NCI-H2081 (cell line): ENCODE results near the gene RBM12.
"Not testable (repeated sequence)": the region's sequence is repeated elsewhere in the genome, so short reads cannot be mapped to it uniquely, and the experiment has no call there.

Experiments used
- DNase-seq, 2 experiments: peaks; one replicate each; lab custom pipeline; 2025; lab: John Stamatoyannopoulos, UW

RBM12 gene, protein sequence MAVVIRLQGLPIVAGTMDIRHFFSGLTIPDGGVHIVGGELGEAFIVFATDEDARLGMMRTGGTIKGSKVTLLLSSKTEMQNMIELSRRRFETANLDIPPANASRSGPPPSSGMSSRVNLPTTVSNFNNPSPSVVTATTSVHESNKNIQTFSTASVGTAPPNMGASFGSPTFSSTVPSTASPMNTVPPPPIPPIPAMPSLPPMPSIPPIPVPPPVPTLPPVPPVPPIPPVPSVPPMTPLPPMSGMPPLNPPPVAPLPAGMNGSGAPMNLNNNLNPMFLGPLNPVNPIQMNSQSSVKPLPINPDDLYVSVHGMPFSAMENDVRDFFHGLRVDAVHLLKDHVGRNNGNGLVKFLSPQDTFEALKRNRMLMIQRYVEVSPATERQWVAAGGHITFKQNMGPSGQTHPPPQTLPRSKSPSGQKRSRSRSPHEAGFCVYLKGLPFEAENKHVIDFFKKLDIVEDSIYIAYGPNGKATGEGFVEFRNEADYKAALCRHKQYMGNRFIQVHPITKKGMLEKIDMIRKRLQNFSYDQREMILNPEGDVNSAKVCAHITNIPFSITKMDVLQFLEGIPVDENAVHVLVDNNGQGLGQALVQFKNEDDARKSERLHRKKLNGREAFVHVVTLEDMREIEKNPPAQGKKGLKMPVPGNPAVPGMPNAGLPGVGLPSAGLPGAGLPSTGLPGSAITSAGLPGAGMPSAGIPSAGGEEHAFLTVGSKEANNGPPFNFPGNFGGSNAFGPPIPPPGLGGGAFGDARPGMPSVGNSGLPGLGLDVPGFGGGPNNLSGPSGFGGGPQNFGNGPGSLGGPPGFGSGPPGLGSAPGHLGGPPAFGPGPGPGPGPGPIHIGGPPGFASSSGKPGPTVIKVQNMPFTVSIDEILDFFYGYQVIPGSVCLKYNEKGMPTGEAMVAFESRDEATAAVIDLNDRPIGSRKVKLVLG

DNA sequence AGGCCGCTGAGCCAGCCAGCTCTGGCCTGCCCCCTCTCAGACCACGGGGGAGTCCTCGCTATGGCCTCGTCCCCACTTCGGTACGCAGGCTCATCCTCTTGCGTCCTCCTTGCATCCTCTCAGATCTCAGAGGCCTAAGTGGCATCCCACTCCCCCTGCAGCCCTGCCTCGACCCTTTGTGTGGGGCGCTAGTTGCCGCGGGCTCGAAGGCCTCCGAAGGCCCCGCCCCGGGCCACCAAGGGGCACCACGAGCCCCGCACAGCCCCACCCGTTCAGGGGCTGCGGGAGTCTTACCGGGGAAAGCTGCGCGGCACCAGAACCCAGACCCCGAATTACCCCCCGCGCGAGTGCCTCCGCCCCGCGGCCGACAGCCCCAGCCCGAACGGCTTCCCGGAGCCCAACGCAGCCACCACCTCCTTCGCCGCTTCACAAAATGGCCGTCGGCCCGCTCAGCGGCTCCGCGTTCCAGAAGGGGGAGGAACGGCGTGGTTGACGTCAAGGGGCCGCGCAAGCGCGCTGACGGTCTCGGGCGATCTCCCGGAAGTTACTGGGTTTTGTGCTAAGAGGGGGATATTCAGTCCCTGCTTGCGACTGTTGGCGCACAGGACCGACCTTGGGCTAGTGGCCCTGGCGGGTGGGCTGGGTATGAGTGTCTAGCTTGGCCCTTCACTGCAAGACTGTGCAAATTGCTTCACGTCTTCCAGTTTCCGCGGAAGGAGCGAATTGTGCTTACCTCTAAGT, at the start of gene RBM12, which contains the start of gene CPNE1:
Gene RBM12 (minus strand): TSS at position 435 of the 741 bp plus-strand sequence. CDS start 9,578 bp downstream, outside the sequence.
Gene CPNE1 (minus strand): TSS at position 435 of the 741 bp plus-strand sequence. CDS start 31,977 bp downstream, outside the sequence.
- DNase-seq = peak; percentile 91 to 94

DNA sequence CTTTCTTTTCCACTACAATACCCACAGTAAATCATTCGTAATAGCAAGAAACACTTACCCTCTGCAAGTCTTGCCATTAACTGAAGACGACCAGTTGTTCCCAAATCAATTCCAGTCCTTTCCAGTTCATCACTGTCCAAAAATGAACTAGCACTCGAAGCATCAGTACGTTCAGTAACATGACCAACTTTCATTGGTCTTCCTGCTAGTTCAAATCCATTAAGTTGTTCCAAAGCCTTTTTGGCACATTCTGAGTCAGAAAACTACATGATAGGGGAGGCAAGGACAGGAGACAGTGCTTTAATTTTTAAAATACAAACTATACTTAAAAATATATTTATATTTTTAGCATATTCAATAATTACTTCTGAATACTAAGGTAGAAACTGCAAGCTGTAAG, 49.4 kb upstream of the RBM12 start:
- DNase-seq = no peak

DNA sequence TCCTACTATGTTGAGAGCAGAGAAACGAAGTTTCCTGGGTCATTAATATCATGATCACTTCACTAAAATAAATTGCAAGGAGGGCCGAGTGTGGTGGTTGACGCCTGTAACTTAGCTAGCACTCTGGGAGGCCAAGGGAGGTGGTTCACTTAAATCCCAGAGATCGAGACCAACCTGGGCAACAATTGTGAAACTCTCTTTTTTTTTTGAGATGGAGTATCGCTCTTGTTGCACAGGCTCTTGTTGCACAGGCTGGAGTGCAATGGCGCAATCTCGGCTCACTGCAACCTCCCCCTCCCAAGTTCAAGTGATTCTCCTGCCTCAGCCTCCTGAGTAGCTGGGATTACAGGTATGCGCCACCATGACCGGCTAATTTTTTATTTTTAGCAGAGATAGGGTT, 48.4 kb upstream of the RBM12 start:
- DNase-seq = not testable (repeated sequence)

DNA sequence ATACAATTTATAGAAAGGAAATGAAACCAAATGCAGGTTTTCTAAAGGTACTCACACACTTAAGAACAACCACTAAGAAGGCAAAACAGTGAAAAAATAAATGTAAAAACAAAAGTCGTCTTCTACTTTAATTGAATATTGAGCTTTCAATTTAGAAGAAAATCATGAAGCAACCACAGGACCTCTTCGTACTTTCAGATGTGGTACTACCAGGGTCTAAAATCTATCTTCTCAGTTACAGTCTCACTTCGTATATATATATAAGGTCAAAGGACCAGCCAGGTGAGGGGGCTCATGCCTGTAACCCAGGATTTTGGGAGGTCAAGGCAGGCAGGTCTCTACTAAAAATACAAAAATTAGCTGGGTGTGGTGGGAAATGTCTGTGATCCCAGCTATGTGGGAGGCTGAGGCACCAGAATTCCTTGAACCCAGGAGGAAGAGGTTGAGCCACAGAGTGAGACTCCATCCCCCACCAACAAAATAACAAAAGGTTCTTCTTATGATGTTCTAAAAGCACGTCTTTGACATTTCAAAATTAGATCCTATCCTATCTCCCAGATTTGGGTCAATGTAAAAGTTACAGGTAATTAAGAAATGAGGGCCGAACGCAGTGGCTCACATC, 47.0 kb upstream of the RBM12 start:
- no peak for DNase-seq

DNA sequence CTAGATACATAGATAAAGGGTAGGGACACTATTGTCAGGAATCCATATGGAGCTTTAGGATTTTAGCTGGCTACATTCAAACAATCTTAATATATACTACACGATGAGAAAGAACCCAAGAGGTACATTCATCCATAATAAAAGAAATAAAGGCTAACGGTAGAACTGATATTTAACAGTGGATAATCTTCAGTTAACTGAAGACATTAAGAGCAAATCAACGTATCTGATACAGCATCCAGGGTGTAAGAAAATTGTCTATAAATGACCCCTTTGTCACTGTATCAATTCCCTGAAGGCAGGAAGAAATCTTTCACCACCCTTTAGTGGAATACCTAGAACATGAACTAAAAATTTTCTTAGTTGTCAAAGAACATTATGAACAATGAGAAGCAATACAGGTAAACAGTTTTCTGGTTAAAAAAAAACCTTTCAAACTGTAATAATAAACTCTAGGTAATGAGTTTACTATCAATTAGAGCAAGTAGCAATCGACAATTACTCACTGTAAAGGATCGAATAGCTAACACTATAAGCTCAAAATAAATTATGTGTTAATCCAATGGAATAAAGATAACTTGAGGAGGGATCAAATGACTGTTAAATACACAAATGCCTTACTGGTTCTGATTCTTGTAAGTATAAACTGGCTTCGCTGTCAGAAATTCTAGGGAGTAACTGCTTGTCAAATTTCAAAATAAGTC, 46.3 kb upstream of the RBM12 start:
- DNase-seq = no peak

DNA sequence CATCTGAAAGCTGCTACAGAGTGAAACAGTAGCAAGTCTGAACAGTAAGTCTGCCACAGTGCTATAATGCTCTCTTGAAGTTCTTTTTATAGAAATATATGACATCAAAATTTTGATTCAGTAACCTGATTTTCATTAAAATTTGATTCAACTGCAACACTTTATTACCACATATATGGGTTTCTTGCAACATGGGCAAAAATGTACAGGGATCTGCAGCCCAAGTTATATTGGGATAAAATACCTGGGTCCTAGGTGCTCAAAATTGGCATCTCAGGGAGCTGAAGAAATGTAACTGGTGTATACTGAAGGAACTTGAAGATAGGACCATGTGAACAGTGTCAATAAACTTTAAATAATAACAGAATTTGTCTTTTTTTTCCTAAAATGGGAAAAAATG, 45.3 kb upstream of the RBM12 start:
- no peak for DNase-seq

DNA sequence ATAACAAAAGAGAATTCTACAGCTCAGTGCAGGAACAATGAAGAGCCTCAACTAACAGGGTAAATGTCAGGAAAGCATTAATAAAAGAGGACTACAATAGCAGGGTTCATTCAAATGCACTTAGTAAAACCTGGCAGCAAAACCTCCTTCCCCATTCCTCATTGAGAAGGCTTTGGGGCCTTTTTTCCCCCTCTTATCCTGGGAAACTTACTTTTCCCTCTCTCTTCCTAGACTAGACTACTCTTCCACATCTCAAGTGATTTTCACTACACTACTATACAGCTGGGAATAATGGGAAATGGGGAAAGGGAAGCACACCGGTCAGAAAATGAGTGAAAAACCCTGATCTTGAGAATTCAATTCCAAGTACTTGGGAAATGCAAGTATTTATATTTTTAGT, 44.6 kb upstream of the RBM12 start:
- DNase-seq = no peak

DNA sequence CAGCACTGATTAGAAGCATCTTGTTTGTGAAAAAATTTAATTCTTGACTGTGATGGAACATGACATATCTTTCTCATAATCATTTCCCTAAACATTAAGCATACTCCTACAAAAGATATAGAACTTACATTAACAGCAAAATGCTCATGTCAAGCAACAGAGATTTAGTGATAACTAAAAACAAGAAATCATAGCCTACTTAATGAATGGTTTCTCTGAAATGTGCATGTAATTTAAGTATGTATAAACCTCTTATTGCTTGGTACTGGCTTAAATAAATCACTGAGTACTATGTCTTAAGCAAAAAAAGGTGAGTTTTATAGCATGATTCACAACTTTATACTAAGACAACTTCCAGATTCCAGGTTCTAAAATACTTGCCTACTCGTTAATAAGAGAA, 43.8 kb upstream of the RBM12 start:
- DNase-seq = no peak

DNA sequence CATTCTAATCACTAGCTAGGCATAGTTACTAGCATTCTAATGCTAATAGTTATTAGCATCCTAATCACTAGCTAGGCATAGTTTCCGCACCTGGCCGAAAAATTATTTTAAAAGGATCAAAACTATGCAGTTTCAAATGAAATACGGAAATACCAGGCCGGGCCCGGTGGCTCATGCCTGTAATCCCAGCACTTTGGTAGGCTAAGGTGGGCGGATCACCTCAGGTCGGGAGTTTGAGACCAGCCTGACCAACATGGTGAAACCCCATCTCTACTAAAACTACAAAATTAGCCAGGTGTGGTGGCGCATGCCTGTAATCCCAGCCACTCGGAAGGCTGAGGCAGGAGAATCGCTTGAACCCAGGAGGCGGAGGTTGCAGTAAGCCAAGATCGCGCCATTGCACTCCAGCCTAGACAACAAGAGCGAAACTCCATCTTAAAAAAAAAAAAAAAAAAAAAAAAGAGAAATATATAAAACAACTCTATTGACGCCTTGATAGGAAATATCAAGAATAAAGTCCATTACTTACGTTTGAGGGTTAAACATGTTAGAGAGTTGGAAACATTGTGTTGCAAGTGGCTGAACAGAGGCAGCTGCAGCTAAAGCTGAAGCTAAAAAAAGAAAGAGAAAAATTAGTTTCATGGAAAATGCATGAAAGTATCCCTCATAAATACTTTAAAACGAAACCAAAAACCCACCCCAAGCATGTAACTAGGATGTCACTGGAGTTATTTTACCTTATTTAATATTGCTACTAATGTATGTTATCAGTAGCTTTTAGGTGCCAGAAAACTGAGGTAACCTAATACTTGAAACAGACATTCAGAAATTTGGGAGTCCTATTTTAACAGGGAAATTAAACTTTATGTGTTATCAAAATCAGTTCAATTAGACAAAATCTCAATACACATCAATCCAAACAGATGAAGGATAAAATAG, 42.2 kb upstream of the RBM12 start:
- DNase-seq = not testable (repeated sequence)

DNA sequence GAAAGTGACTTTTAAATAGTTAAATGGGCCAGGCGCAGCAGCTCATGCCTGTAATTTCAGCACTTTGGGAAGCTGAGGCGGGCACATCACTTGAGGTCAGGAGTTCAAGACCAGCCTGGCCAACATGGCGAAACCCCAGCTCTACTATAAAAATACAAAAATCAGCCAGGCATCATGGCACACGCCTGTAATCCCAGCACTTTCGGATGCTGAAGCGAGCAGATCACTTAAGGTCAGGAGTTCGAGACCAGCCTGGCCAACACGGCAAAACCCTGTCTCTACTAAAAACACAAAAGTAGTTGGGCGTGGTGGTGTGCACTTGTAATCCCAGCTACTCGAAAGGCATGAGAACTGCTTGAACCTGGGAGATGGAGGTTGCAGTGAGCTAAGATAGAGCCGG, 41.2 kb upstream of the RBM12 start:
- not testable (repeated sequence) for DNase-seq

DNA sequence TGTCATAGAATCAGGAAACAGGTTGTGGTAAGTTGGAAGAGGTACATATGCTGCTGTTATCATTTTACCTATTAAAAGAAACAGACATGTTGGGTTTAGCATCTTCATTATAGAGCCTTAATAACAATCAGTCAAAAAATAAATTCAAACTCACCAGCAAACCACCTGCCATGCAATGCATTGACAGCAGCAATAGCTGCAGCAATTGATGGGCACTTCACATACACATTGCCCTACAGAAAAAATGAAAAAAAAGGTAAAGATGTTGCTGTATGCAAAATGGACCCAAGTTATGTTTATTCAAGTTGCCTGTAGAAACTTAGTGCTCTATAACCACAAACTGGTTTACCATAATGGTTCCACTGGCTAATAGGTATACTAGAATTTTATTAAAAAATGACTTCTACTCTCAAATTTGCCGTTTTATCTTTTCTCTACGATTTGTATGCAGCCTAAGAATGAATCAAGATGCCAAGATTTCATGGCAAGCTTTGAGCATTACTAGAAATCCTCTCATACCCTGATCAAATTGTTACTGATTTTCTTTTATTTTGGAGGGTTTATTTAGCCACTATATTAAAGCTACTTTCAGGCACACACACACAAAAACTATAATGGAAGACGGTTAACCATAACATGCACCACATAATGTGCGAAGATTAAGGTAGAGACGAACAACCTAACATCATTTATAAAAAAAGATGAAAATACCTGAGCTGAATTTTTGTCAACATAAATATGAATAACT, 40.0 kb upstream of the RBM12 start:
- DNase-seq = no peak

DNA sequence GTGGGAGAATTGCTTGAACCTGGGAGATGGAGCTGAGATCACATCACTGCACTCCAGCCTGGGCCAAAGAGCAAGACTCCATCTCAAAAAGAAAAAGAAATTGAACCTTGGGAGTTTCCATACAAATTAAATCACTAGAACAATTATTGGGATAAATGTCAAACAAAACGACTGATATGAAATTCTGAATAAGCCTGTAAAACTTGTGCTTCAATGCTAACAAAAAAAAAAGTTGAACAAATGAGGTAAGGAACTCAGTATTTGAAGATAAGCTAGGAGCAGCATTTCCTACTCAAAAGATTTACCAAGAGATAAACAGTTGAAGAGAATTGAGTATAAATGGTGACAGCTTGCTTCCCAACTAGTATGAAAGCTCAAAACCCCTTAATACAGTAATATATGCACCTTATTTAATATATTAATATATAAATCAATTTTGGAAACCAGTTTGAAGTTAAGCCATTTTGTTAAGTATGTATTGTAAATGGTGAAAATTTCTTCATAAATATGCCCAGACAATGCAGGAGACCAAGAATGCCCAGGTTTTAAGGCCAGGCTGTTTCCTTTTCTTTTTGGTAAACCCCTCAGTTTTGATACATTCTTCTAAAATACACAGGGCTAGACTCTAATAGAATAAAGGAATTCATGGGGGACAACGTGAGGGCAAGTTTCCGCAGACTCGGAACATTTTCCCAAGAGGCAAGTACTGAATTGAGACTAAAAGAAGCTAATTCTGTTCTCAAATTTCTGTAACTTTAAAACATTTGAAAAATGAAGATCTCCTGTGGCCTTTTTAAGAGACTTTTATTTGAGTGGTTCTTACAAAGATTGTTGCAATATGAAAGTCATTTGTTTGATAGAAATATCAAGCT, 38.4 kb upstream of the RBM12 start:
- DNase-seq = no peak

DNA sequence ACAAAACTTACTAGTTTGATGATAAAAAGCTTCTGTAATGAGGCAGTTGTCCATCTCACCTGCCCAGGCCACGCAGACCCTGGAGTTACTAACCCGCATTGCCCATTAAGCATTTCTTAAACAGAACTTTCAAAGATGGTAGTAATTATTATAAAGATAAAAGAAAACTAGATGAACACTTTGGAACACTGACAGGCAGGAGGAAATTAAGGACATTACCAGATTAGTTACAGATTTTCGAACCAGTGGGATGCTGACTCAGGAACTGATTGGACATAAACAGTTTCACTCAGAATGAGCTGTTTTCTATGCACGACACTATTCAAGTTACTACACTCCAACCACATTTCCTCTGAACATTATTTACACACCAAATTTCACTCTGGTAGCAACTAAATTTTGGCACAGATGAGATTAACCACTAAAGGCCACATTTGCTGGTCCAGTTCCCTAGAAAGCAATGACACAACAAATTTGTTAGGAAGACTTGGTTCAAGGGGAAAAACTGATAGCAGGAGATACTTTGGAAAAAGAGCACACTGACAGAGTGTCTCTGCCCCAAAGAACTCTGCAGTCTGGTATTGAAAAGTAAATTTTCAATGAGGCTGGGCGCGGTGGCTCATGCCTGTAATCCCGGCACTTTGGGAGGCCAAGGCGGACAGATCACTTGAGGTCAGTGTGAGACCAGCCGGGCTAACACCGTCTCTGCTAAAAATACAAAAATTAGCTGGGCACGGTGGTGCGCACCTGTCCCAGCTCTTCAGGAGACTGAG, 37.5 kb upstream of the RBM12 start:
- DNase-seq = no peak

DNA sequence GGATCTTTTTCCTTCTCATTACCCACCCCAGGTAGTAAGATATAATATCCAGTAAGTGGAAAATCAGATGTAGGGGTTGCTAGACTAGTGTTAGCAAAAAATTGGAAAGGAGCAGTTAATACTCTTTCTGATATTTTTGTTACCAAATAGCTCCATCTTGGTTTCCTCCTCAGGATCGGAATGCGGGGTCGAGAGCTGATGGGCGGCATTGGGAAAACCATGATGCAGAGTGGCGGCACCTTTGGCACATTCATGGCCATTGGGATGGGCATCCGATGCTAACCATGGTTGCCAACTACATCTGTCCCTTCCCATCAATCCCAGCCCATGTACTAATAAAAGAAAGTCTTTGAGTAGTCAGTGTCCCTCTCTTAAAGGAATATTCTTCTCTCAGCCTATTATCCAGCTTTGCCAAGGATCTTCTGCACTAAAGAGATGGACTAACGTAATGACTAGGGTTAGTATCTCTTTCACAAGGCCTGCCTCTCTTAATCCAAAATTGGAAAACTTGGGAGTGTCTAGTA, 36.0 kb upstream of the RBM12 start:
- no peak for DNase-seq

DNA sequence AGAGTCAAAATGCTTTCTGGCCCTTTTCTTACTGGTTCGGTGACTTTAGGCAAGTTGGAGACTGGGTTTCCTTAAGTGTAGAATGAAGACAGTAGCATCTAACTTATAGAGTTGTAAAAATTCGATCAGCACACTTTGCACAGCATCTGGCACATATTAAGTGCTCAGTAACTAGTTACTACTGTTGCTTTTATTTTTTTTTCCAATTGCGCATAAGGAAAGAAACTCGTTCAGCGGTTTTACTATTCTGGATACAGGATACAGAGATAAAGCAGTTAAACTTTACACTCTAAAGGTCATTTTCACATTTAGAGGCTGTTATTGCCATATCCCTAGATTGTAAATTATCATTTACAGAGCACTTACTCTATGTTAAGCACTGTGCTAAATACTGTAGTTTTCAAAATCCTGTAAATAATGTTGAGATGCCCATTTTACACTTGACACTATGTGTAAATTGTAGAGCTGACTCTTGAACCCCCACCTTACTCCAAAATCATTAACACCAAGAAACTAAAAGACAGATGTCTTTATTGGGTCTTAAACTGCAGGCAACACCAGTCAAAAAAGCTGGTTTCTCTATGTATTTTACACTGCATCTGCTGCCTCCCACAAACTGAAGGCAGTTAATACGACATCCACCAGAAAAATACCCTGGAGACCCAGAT, 35.4 kb upstream of the RBM12 start:
- DNase-seq = no peak

DNA sequence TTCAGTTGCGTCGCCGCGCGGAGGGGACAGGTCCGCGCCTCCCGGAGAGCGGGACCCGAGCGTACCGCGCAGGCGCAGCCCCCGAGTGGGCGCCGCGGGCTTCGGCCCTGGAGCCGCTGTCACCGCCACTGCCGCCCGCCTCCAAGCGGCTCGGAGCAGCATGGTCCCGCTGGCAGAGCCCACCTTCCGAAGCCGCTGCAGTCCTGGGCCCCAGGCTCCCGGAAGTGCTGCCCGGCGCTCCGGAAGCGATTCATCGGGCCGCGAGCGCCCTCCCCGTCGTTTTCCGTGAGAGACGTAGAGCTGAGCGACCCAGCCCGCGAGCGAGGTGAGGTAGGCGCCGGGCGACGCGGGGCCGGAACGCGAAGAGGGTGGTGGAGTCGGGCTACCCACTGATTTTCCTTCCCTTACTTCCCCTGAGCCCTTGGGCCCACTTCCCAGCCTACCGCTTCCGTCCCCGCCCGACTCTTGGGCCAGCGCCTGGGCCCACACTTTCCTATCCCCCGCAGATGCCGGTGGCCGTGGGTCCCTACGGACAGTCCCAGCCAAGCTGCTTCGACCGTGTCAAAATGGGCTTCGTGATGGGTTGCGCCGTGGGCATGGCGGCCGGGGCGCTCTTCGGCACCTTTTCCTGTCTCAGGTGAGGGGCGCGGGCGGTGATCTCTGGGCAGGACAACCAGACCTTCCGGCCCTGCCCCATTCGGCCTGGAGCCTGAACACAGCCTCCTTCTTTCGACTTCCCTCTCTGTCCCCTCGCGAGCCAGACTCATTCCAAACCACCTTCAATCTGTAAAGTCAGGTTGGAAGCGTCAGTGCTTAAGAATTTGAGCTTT, 34.6 kb upstream of the RBM12 start, which contains the start of the genes NFS1 and ROMO1:
Gene NFS1 (minus strand): TSS at position 226 of the 830 bp plus-strand sequence. CDS start 64 bp downstream, at position 162.
Gene ROMO1 (plus strand): TSS at position 279 of the 830 bp plus-strand sequence. CDS start 228 bp downstream, at position 507.
- DNase-seq = peak; percentile 80 to 85
